Neural progenitor cell (in vitro differentiated cells): ENCODE data around the gene SPOP. TPM values are rescaled to one million over a fixed set of nuclear protein-coding genes. Genes with fewer than 3 reads are reported as not detected.

Experiments used
- DNase-seq: peaks from one replicate; pipeline ENCODE4 v3.0.0-alpha.2; 2016; ENCODE audit warnings: low spot score
- H2AFZ ChIP-seq: fragments of 200-600 bp; sonication (generic); replicated peaks from 2 replicates; pipeline ENCODE4 v1.6.1; 2016; ENCODE audit warnings: antibody characterized with exemption
- H3F3A ChIP-seq: fragments of 200-600 bp; sonication (generic); 2 replicates; pipeline ENCODE4 v1.6.1; 2016; ENCODE audit warnings: antibody characterized with exemption, low read depth
- H3K27ac ChIP-seq: fragments of 200-600 bp; sonication (generic); 2 replicates; pipeline ENCODE4 v1.5.1; 2016; ENCODE audit warnings: mild to moderate bottlenecking
- H3K27me3 ChIP-seq: fragments of 200-600 bp; sonication (generic); 2 replicates; pipeline ENCODE4 v1.6.1; 2016; ENCODE audit warnings: mild to moderate bottlenecking, moderate library complexity
- H3K36me3 ChIP-seq: fragments of 200-600 bp; sonication (generic); 2 replicates; pipeline ENCODE4 v1.5.1; 2016
- H3K4me1 ChIP-seq: fragments of 200-600 bp; sonication (generic); 2 replicates; pipeline ENCODE4 v1.6.1; 2016; ENCODE audit warnings: mixed run types
- H3K4me2 ChIP-seq: fragments of 200-600 bp; sonication (generic); 2 replicates; pipeline ENCODE4 v1.6.1; 2016
- H3K4me3 ChIP-seq: fragments of 200-600 bp; sonication (generic); 2 replicates; pipeline ENCODE4 v1.5.1; 2016
- H3K79me2 ChIP-seq: fragments of 200-600 bp; sonication (generic); 2 replicates; pipeline ENCODE4 v1.6.1; 2016; ENCODE audit warnings: low read depth
- H3K9ac ChIP-seq: fragments of 200-600 bp; sonication (generic); 2 replicates; pipeline ENCODE4 v1.6.1; 2016
- H3K9me3 ChIP-seq: fragments of 200-600 bp; sonication (generic); 2 replicates; pipeline ENCODE4 v1.5.1; 2016; ENCODE audit warnings: low read depth
- H4K20me1 ChIP-seq: fragments of 200-600 bp; sonication (generic); 2 replicates; pipeline ENCODE4 v1.6.1; 2016; ENCODE audit warnings: low read depth
- H3K27ac Mint-ChIP-seq: 3 replicates; pipeline ENCODE4 v1.8.0; 2021; ENCODE audit warnings: mixed read lengths
- H3K27me3 Mint-ChIP-seq: 2 replicates; pipeline ENCODE4 v1.8.0; 2022; ENCODE audit warnings: low read depth, mild to moderate bottlenecking, inconsistent platforms, moderate library complexity, mixed read lengths; ENCODE audit not compliant: insufficient read depth
- H3K36me3 Mint-ChIP-seq: 3 replicates; pipeline ENCODE4 v1.8.0; 2021; ENCODE audit warnings: mixed read lengths
- H3K4me1 Mint-ChIP-seq: 3 replicates; pipeline ENCODE4 v1.8.0; 2021; ENCODE audit warnings: mixed read lengths
- H3K4me3 Mint-ChIP-seq: 3 replicates; pipeline ENCODE4 v1.8.0; 2021; ENCODE audit warnings: mild to moderate bottlenecking, moderate library complexity, mixed read lengths
- H3K9me3 Mint-ChIP-seq: 3 replicates; pipeline ENCODE4 v1.8.0; 2020; ENCODE audit warnings: mixed read lengths
- CTCF ChIP-seq: fragments of 200-600 bp; sonication (generic); IDR thresholded peaks from 2 replicates; pipeline ENCODE4 v1.5.1; 2017; ENCODE audit warnings: antibody characterized with exemption, mild to moderate bottlenecking
- EZH2 ChIP-seq: fragments of 200-600 bp; sonication (generic); IDR thresholded peaks from 2 replicates; pipeline ENCODE4 v1.6.1; 2017; ENCODE audit warnings: antibody characterized with exemption, mild to moderate bottlenecking, moderate library complexity
- EZH2phosphoT487 ChIP-seq: fragments of 200-600 bp; sonication (generic); IDR thresholded peaks from 2 replicates; pipeline ENCODE4 v1.6.1; 2017; ENCODE audit warnings: antibody characterized with exemption
- total RNA-seq: library from RNA; depleted of rRNA; stranded (reverse); fragments of >200 nt; gene quantifications from 2 replicates; pipeline ENCODE4 v1.2.3, GENCODE V29; 2015; ENCODE audit warnings: low replicate concordance

The SPOP gene
- total RNA-seq, 1 donor from 2014 or later, result 40.3 TPM

GRCh38 chr17:49687878-49688491 is 10.1 kb upstream of the SPOP start:
- no peak for DNase-seq
- H3K27ac Mint-ChIP-seq, result peak overlapping the region; percentile 2
- no peaks in the 10 kb centered on the region for H4K20me1 ChIP-seq
- no peak overlapping the region for H3K4me2 ChIP-seq
- H3K9me3 ChIP-seq, result no peaks in the 10 kb centered on the region
- H3F3A ChIP-seq, result peaks cover 6% of the 10 kb centered on the region
- no peak overlapping the region for H3K9ac ChIP-seq
- H3K4me1 ChIP-seq, result peaks cover 3% of the 10 kb centered on the region
- H3K36me3 Mint-ChIP-seq, result no peaks in the 10 kb centered on the region
- H3K36me3 ChIP-seq, result no peaks in the 10 kb centered on the region
- H3K79me2 ChIP-seq, result no peaks in the 10 kb centered on the region
- no peaks in the 10 kb centered on the region for H3K27me3 ChIP-seq
- no peak for TF ChIP-seq EZH2
- TF ChIP-seq EZH2phosphoT487, result no peak
- no peak for TF ChIP-seq CTCF
- peaks cover 3% of the 10 kb centered on the region for H3K4me1 Mint-ChIP-seq
- H3K27me3 Mint-ChIP-seq, result peaks cover 7% of the 10 kb centered on the region
- no peaks in the 10 kb centered on the region for H3K9me3 Mint-ChIP-seq
- H3K27ac ChIP-seq, result no peak overlapping the region
- H3K4me3 Mint-ChIP-seq, result no peak overlapping the region
- H3K4me3 ChIP-seq, result no peak overlapping the region
- H2AFZ ChIP-seq, result no peak overlapping the region

DNA sequence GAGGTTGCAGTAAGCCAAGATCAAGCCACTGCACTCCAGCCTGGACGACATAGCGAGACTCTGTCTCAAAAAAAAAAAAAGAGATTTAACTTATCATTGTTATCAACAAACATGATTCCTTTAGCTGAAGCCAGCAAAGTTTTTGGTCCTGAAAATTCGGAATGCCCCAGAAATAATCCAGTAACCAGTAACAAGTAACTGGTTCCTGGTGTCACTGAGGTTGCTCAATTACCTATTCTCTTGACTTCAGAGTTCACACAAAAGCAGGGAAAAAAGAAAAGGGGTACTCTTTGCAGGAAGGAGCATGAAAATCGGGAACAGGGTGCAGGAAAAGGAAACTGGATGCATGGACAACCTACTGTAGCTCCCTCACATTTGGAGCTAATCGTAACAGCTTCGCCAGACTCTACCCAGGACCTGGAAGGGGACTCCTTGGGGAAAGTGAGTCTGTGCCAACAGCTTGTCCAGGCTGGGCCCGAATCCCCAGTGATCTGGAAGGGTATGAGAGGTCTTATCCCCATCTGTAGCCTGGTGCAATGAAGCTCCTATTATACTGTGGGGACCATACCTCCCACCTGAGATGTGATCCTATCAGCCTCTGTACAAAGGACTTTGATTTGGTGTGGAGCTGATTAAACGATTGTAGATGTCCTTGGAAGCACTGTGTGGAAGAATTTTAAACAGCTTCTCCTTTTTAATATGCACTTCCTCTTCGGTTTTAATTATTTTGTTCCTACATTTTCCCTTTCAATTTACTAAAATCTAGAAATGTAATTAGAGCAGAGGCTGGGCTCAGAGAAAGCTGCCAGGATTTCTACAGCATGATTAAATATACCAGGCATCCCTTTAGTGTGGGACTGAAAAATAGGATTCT is 3.4 kb upstream of the SPOP start:
- H3K27ac ChIP-seq, result no peak overlapping the region
- no peaks in the 10 kb centered on the region for H3K9me3 ChIP-seq
- H3K27me3 ChIP-seq, result no peaks in the 10 kb centered on the region
- no peak for DNase-seq
- H3K36me3 ChIP-seq, result no peaks in the 10 kb centered on the region
- Mint-ChIP-seq H3K4me3 (no peak overlapping the region), H3K9me3 (peaks cover 3% of the 10 kb centered on the region), H3K36me3 (no peaks in the 10 kb centered on the region), H3K27me3 (peaks cover 8% of the 10 kb centered on the region), H3K4me1 (peaks cover 11% of the 10 kb centered on the region), H3K27ac (no peak overlapping the region)
- TF ChIP-seq EZH2, result no peak
- TF ChIP-seq CTCF, result no peak
- no peak for TF ChIP-seq EZH2phosphoT487
- H3K4me3 ChIP-seq, result no peak overlapping the region
- H3F3A ChIP-seq, result peaks cover 28% of the 10 kb centered on the region
- H3K4me1 ChIP-seq, result peaks cover 15% of the 10 kb centered on the region
- H4K20me1 ChIP-seq, result peaks cover 2% of the 10 kb centered on the region
- H3K4me2 ChIP-seq, result no peak overlapping the region
- no peak overlapping the region for H3K9ac ChIP-seq
- H2AFZ ChIP-seq, result no peak overlapping the region
- H3K79me2 ChIP-seq, result peaks cover 9% of the 10 kb centered on the region

GRCh38 chr17:49680314-49680713 is 2.4 kb upstream of the SPOP start:
- Mint-ChIP-seq H3K36me3 (peaks cover under 1% of the 10 kb centered on the region), H3K27ac (no peak overlapping the region), H3K9me3 (peaks cover 3% of the 10 kb centered on the region), H3K27me3 (peaks cover 8% of the 10 kb centered on the region), H3K4me3 (no peak overlapping the region), H3K4me1 (peaks cover 20% of the 10 kb centered on the region)
- H3K27me3 ChIP-seq, result no peaks in the 10 kb centered on the region
- H3K9me3 ChIP-seq, result no peaks in the 10 kb centered on the region
- H3K4me2 ChIP-seq, result no peak overlapping the region
- no peak overlapping the region for H3K27ac ChIP-seq
- H3K79me2 ChIP-seq, result peaks cover 20% of the 10 kb centered on the region
- DNase-seq, result no peak
- no peak overlapping the region for H3K9ac ChIP-seq
- no peaks in the 10 kb centered on the region for H3K36me3 ChIP-seq
- TF ChIP-seq CTCF, result no peak
- TF ChIP-seq EZH2phosphoT487, result no peak
- TF ChIP-seq EZH2, result no peak
- H4K20me1 ChIP-seq, result peaks cover 9% of the 10 kb centered on the region
- peaks cover 28% of the 10 kb centered on the region for H3F3A ChIP-seq
- H2AFZ ChIP-seq, result no peak overlapping the region
- H3K4me3 ChIP-seq, result no peak overlapping the region
- H3K4me1 ChIP-seq, result peaks cover 25% of the 10 kb centered on the region
